CD1c-positive myeloid dendritic cell (primary cell): ENCODE results near the gene TRIML1.

Source experiments
- DNase-seq: peaks from one replicate; pipeline ENCODE4 v3.0.0-alpha.2; 2016; ENCODE audit errors: extremely low spot score

Gene TRIML1

GRCh38 chr4:188139141-188139540 lies at the start of gene TRIML1:
Gene TRIML1 (plus strand): TSS chr4:188139441. CDS start chr4:188139559, 118 bp downstream.
- DNase-seq = no peak

DNA sequence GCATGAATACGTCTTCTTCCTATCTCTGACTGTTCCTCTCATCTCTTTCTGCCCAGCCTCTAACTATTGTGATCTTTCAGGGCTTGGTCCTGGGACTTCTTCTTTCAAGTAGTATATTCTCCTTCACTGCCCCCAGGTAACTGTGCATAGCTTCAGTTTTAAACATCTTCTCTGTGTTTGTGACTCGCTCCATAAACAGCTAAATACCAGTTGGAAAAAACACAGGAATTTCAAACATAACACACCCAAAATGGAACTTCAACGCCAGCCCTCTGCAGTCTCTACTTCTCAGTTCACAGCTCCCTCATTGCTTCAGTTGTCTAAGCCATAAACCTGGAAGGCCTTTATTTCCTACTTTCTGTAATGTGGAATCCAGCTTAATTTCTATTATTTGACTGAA lies 46.4 kb upstream of the TRIML1 start:
- no peak for DNase-seq

- DNase-seq = no peak
Observed at GRCh38 chr4:188106454-188106853, 32.8 kb upstream of the TRIML1 start.

GRCh38 chr4:188107931-188108843 lies 31.1 kb upstream of the TRIML1 start:
- DNase-seq = no peak

DNA sequence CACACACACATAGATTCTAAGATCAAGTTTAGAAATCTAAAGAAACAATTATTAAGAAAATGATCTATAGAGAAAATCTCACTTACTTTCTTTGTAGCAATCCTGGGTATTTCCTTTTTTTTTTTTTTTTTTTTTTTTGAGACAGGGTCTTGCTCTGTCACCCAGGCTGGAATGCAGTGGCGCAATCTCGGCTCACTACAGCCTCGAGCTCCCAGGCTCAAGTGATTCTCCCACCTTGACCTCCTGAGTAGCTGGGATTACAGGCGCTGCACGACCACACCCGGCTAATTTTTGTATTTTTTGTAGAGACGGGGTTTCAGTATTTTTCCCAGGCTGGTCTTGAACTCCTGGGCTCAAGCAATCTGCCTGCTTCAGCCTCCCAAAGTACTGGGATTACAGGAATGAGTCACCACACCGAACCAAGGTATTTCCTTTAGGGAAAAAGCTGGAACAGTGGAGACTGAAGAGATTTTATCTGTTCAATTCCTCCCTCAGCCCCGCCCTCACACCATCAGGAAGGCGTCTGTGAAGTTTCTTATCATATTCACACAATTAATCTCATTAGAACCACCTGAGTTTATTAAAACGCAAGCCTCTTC lies 30.0 kb upstream of the TRIML1 start, which contains the start of gene TRIML2:
TSS of gene TRIML2 (minus strand) at position 447 of the 599 bp plus-strand sequence. CDS start 4,235 bp downstream, outside the sequence.
- DNase-seq = no peak

DNA sequence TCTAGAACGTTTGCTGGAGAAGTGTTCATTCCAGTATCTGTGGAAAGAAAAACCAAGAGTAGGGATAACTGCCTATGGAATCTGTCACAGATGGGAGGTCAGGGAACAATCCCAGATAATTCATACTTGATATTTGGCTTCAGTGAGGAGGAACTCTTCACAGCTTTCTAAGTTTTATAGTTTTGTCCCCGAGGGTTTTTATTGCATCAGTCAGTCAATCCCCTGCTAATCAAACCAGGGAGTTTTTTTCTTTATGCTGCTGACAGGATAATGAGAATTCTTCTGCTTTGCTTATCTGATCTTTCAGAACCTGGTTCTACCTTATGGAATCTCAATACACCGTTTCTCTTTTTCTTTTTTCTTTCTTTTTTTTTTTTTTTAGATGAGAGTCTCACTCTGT lies 29.2 kb upstream of the TRIML1 start:
- no peak for DNase-seq

DNA sequence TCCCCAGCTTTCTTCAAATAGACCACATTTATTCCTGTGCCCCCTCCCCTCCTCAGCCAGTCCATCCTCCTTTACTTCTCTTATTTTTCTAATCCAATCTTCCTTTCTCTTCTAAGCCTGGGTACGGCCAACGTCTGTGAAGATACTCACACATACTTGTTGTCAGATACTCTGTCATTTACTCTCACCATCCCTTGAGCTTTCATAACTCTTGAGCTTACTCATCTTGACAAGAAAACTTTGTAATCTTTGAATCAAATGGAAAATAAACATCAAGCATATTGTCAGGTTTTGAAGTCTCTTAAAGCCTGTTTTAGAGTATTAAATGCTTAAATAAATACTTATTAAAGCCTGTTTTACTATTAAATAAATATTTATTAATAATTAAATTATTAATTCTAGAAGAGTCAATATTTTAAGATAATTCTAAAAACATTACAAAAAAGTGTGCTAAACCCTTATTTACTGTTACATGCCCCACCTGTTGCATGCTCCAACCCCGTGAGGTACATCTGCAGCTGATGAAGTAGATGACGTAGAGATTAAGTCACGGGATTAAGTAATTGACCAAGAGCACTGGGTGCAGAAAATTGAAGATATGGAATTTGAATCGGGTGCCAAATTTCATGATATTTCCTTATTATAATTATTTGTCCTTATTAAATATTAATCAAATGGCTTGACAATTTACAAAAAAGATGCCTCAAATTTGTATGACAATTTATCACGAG lies 28.3 kb upstream of the TRIML1 start:
- DNase-seq = no peak

DNA sequence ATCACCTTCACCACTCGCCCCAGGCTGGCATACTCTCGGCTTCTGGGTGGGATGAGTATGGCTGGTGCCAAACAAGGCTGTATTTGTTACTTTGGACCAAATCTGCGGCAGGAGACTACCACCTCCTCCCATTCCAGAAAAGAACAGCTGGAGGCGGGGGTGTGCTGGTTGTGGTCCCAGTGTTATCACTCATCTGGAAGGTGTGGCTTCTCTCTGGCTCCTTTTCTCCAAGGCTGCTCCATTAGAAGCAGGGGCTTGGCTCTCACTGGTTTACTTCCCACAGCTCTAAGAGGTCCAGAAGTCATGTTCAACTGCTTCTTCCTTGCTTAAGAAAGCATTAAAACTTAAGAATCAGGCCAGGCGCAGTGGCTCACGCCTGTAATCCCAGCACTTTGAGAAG lies 27.3 kb upstream of the TRIML1 start:
- no peak for DNase-seq

DNA sequence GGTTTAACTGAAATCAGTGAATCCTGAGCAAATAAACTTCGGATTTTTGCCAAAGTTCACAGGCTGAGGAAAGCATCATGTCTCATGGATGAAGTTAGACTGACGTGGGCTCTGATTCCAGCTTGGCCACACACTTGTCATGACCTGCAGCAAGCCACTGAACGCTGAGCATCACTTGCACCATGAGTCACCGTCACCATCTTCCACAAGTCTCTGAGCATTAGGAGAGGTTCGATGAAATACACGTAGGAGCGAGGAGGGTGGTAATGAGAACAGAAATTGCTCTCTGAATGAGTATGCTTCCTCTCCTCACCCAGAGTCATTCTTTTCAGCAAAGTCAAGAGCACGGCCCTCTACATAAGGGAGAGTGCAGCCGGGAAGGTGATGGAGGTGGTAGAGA lies 26.1 kb upstream of the TRIML1 start:
- no peak for DNase-seq

DNA sequence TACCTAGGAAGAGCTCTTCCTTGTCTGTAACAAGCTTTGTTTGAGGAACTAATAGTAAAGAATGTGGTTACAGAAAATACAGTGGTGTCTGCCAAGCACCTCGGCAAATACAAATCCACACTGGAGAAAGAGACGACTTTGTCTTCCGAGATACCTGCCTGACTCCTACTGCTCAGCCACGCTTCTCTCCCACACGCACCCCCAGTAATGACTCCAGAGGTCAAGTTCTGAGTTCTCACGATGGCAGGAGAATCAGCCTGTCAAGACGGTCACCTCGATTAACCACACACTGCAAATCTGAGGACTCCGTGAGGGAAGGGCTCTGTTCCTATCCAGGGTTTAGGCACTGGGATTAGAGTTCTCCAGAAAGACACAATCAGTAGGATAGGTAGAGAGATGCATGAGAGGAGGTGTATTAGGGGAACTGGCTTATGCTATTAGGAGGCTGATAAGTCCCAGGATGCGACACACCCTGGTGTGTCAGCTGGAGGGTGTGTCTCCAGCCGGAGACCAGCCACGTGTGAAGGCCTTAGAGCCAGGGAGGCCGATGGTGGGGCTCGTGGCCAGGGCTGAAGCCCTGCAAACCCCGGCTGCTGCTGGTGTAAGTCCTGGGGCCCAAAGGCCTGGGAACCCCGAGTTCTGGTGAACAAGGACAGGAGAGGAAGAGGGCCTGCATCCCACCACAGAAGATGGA lies 21.5 kb upstream of the TRIML1 start:
- no peak for DNase-seq

- DNase-seq = no peak
Observed at GRCh38 chr4:188121530-188121929, 17.7 kb upstream of the TRIML1 start.

GRCh38 chr4:188127214-188127874 lies 11.9 kb upstream of the TRIML1 start:
- DNase-seq = no peak

DNA sequence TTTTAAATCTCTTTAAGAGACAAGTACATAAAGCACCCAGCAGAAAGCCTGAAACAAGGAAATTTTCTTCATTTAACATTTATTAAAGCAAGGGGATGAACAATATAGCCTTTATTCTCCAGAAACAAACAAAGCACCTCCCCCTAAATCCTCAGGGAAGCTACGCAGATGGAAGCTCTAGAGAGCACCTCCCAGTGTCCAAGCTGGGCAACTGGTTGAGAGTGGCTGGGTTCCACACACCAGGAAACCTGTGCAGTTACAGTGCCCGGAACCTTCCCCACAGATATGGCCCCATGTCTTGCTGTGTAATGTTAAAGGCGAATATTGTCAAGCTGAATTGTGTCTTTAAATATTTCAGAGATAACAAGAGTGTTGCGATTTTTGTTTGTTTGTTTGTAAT lies 8.9 kb upstream of the TRIML1 start:
- no peak for DNase-seq

DNA sequence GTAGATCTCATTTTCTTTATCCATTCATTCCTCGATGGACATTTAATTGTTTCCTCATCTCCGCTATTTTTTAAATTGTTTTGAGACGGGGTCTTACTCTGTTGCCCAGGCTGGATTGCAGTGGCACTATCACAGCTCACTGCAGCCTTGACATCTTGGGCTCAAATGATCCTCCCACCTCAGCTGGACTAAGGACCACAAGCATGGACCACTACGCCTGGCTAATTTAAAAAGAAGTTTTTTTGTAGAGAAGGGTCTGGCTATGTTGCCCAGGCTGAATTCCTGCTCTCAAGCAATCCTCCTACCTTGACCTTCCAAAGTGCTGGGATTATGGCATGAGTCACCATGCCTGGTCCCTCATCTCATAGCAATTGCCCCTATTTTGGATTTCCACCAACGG lies 7.0 kb upstream of the TRIML1 start:
- DNase-seq = no peak

- no peak for DNase-seq
Observed at GRCh38 chr4:188138227-188138626, 1.0 kb upstream of the TRIML1 start.

DNA sequence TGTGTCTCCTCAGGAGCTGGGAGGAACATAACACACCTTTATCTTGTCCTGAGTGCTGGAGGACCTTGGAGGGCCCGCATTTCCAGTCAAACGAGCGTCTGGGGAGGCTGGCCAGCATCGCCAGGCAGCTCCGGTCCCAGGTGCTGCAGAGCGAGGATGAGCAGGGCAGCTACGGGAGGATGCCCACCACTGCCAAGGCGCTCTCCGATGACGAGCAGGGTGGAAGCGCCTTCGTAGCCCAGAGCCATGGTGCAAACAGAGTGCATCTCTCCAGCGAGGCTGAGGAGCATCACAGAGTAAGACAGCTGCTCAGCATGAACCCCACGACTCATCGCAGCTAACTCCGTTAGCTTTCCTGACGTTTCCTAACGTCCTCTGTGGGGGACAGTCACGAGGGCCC lies 430 bp downstream of the TRIML1 start:
- no peak for DNase-seq

DNA sequence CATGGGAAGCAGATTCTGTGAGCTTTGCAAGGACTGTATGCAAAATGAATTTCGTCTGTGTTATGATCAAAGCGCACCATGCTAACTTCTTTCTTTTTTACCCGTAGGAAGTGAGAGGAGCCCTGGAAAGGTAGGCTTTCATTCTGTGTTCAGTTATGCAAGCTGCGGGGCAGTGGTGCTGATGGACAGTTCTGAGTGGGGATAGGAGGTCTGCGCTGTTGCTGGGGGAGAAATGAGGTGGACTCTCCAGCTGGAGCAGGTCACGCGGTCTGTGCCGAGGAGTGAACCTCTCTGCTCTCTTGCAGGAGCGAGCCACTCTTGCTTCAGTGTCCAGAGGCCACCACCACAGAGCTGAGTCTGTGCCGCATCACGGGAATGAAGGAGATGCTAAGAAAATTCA lies 4.5 kb downstream of the TRIML1 start:
- DNase-seq = no peak

DNA sequence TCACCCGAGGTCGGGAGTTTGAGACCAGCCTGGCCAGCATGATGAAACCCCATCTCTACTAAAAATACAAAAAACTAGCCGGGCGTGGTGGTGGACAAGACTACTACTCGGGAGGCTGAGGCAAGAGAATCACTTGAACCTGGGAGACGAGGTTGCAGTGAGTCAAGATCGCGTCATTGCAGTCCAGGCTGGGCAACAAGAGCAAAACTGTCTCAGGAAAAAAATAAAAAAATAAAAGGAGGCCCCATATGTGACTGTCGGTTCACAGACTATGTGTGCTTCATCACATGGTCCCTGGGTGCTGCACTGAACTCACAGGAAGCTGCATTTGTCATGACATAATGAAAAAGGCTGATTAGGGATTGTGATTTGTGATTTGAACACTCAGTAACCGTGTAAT lies 6.4 kb downstream of the TRIML1 start:
- no peak for DNase-seq

DNA sequence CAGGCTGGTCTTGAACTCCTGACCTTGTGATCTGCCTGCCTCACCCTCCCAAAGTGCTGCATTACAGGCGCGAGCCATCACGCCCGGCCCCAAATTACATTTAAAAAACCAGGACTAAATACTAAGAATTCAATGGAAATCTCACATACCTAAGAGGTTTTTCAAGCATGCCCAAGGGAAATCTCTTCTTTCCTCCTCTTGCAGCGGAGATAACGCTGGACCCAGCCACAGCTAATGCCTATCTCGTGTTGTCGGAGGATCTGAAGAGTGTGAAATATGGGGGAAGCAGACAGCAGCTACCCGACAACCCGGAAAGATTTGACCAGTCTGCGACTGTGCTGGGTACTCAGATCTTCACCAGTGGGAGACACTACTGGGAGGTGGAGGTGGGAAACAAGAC lies 7.4 kb downstream of the TRIML1 start:
- DNase-seq = no peak

DNA sequence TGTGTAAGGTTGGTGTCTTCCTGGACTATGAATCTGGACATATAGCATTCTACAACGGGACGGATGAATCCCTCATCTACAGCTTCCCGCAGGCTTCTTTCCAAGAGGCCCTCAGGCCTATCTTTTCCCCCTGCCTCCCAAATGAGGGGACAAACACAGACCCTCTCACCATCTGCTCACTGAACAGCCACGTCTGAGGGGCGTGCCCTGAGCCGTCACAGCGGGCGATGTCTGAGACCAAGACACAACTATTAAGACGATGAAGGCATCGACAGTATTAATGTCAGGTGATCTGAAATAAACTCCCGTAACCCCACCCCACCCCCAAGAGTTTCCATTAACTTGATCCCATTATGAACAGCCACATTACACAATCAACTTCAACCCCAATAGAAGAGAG lies 7.9 kb downstream of the TRIML1 start:
- no peak for DNase-seq

GRCh38 chr4:188147776-188148175 lies 8.5 kb downstream of the TRIML1 start:
- DNase-seq = no peak
